HG02798 (cell line): Measurements from ENCODE around the gene RGPD8.
"Not testable (repeated sequence)": the region's sequence is repeated elsewhere in the genome, so short reads cannot be mapped to it uniquely, and the experiment has no call there.

Source experiments
- ATAC-seq: cut with Tn5 transposase; IDR thresholded peaks from one replicate; pipeline ENCODE4 v1.9.1; 2021; ENCODE audit warnings: mild to moderate bottlenecking; ENCODE audit not compliant: unreplicated experiment, poor library complexity

RGPD8 gene

DNA sequence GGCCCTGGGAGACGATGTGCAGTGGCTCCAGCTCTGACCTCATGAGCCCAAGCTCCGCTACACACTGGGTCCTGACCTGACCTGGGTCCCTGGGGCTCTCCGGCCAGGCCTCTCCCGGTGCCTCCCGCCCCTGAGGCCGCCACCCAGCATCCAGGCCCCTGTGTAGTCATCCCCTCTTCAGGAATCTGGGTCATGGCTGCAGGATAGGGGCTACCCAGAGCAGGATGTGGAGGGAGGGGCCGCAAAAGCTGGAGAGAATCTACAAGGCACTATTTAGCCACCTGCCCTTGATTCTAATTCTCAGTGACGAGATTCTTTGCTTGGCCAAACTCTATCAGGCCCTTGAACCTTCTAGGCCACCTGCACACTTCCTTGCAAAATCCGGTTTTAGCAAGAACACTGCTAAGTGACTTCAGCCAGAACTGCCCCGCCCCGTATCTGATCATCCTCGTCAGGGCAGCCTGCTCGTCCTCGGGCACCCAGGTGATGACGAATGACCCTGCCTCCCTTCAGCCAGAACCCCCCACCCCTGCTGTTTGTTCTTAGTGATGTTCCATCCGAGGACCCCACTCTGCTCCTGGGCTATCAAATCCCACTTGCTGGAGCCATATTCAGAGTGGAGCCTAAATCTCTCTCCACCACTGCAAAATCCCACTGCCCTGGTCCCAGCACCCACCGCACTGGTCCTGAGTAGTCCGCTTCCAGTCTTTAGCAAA, 2.4 kb upstream of the RGPD8 start:
- ATAC-seq = not testable (repeated sequence)

DNA sequence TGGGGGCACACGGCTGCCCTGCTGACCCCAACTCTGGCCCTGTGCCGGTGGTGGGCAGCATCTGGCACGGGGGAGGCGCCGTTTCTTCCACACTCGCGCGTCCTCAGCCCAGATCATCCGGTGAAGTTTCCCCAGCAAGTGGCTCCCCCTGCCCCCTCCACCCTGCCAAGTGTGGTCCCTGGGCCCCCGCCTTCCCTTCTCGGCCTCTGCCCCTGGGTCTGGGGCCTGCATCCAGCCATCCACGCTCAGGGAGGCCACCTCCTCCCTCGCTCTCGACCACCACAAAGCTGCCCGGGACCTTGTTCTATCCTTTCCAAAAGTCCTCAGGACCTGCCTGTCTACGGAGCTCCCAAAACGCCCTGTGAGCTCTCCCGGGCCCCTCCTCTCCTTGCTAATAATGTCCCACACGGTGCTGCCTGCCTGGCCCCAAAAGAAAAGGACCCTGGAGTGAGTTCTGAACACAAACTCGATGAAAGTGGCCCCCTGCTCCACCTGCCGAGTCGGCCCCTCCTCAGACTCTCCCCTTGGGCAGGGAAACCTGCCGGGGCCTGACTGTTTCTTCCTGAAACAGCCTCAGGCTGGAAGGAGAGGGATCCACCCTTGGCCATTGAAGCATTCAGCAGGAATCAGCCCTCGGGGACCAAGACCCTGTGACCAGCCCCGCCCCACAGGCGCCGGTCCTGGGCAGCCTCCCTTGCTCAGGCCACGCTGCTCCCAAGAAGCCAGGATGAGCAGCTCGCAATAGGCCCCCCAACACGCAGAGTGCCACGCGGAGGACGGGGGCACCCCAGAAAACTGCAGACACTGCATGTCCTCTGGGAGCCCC, 1.7 kb upstream of the RGPD8 start:
- ATAC-seq = not testable (repeated sequence)

DNA sequence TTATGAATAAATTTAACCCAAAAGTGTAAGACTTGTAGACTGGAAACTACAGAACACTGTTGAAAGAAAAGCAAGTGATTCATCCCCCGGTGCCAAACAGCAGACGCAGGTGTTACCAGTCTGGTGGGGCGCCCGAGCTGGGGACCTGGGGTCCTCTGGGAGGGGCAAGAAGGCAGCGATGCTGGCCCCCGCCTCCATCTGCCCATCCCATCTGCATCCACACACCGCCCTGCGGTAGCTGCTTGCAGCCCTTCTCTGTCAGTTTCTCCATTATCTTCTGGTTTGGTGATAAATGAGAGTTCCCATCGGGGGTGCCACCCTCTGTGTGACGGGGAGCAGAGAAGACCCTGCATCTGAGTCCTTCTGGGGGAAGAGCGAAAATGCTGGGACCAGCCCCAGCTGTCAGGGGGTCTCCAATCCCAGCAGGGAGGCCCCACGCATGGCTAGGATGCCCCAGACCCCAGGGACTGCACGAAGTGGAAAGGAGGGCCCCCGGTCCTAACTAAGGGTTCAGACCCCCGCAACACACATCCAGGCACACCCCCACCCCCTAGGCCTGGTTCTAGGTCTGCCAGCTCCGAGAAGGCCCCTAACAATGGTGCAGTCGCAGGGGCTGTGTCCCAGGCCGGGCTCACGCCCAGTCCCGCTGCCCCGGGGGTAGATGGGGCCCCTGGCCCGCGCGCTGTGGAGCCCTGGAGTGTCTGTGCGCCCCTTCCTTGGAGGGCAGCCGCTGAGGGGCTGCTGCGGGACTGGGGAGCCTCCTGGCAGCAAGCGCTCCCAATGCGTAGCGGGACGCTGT, 686 bp upstream of the RGPD8 start:
- ATAC-seq = no peak

GRCh38 chr2:112432735-112433479, 538 bp downstream of the RGPD8 start:
- peak; percentile 54 for ATAC-seq

DNA sequence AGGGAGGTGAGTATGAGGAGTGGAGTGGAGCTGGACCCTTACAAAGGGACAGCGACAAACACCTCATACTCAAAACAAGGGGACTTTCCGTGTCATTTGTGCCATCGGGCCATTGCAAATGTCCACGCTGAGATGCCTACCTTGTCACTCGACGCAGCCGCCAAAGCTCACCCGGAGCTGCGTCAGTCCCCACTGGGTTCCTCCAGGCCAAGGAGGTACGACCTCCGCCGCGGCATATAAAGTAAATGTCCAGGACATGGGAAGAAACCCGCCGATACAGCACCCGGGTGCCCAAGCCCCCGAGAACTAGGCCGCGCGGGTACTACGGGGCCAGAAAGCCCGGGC, 1.1 kb downstream of the RGPD8 start:
- ATAC-seq = not testable (repeated sequence)

GRCh38 chr2:112431587-112432295, 1.7 kb downstream of the RGPD8 start:
- not testable (repeated sequence) for ATAC-seq

DNA sequence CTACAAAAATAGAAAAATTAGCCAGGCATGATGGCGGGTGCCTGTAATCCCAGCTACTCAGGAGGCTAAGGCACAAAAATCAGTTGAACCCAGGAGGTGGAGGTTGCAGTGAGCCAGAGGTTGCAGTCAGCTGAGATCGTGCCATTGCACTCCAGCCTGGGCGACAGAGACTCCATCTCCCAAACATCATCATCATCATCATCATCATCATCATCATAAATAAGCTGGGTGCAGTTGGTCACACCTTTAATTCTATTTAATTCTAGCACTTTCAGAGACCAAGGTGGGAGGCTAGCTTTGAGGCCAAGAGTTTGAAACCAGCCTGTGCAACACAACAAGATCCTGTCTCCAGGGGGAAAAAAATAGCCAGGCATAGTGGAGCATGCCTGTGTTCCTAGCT, 8.9 kb downstream of the RGPD8 start:
- not testable (repeated sequence) for ATAC-seq

DNA sequence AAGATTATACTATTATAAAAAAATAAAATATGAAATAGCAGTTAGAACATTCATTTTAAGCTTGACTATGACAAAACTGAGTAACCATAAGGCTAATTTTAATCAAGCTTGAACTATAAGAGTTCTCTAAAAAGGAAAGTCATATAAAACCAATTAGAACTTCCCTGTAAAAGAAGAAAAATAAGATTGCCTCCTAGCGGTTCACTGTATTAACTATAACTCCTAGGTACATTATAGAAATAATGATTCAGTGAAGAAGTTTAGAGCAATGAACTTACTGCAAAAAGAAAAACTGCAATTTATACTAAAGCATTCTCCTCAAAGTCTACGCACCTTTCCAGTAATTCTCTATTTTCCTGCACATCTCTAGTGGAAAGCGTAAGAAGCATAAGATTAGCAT, 16.6 kb downstream of the RGPD8 start:
- ATAC-seq = not testable (repeated sequence)

DNA sequence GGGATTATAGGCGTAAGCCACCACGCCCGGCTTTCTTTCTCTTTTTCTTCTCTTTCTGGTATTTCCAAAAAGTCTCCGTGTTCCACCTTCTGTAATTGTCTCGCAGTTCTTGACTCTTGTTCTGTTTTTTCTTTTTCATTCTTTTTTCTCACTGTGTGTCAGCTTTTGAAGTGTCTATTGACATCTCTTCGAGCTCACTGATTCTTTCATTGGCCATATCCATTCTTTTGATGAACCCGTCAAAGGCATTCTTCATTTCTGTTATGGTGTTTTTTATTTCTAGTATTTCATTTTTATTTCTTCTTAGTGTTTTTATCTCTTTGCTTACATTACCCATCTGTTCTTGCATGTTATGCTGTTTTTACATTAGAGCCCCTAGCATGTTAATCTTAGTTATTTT, 73.4 kb downstream of the RGPD8 start:
- not testable (repeated sequence) for ATAC-seq

DNA sequence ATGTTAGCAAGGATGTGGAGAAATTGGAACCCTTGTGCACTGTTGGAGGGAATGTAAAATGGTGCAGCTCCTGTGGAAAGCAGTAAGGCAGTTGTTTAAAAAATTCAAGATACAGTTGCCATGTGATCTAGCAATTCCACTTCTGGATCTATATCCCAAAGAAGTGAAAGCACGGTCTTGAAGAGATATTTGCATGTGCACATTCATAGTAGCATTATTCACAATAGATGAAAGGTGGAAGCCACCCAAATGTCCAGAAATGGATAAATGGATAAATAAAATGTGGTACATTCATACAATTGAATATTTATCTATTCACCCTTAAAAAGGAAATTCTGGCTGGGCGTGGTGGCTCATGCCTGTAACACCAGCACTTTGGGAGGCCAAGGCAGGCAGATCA, 79.1 kb downstream of the RGPD8 start:
- ATAC-seq = not testable (repeated sequence)

GRCh38 chr2:112352809-112353603, 80.4 kb downstream of the RGPD8 start:
- not testable (repeated sequence) for ATAC-seq

DNA sequence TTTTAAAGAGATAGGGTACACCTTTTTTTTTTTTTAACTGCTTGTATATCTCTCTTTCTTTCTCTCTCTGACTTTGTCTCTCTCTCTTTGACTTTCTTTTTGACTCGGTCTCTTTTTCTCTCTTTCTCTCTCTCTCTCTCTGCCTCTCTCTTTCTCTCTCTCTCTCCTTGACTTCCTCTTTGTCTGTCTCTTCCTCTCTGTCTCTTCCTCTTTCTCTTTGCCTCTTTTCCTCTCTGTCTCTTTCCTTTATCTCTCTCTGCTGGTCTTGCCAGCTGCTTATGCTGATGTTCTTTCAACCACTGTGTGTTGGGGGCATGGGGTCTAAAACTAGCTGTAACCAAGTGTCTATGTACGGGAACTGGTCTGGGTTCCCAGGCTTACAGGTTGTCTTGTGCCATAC, 81.2 kb downstream of the RGPD8 start:
- not testable (repeated sequence) for ATAC-seq

- ATAC-seq = no peak
These were observed 88.1 kb downstream of the RGPD8 start for GRCh38 chr2:112345030-112346027.

GRCh38 chr2:112343827-112344585, 89.4 kb downstream of the RGPD8 start:
- no peak for ATAC-seq

DNA sequence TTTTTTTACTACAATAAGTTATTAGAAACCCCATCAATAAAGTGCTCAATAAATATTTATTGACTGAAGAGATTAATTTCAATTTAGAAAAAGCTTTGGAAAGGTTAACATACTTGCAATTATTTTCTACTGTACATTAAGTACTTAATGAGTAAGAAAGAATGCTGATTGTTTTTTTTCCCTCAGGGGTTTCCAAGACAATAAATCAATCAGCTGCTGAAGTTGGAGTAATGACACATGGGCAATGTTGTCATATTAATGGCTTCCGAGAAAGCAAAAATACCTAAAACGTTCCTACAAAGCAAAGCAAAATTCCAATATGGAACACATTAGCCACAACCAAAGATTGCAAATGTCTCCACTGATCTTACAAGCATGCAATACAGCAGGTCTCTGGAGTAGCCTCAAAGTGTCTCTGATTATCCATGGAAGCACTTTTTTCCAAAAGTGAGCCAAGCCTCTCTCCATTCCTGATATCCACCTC, 91.3 kb downstream of the RGPD8 start:
- ATAC-seq = no peak

GRCh38 chr2:112340475-112341267, 92.8 kb downstream of the RGPD8 start:
- no peak for ATAC-seq
